Activated T-cell treated with anti-CD3 and anti-CD28 coated beads for 48 hours (primary cell): ENCODE results near the gene NIFK.
"Not testable (repeated sequence)": the region's sequence is repeated elsewhere in the genome, so short reads cannot be mapped to it uniquely, and the experiment has no call there.

Experiments used
- DNase-seq: peaks from one replicate; pipeline ENCODE4 v3.0.0-alpha.2; 2020; ENCODE audit warnings: low read depth

NIFK gene

DNA sequence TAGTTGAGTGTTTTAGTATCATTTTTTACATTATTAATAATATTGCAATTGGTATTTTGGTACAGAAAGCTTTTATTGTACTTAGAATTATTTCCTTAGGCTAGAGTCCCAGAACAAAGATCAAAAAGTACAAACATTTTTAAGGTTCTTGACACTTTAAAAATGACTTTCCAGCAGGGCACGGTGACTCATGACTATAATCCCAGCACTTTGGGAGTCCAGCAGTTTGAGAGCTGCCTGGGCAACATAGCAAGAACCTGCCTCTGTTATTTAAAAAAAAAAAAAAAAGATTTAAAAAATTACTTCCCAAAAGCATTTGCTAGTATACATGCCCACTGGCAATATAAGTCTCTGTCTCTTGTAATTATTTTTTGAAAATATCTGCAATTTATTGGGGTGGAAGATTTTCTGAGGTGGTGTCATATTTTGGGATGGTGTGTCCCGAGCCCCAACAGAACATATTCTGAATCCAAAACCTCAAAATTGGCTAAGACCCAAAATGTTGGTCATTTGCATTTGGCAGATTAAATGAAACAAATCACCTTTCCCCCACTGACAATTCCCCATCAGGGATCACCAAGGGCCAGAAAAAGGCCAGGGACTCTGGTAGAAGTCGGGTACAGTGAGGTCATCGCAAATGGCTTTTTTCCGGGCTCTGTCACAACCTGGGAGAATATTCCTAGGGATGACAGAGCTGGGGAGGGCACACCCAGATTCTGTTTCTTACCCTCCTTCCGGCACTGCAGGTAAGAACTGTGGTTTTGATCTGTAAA, 42.1 kb downstream of the NIFK start:
- DNase-seq: no peak

DNA sequence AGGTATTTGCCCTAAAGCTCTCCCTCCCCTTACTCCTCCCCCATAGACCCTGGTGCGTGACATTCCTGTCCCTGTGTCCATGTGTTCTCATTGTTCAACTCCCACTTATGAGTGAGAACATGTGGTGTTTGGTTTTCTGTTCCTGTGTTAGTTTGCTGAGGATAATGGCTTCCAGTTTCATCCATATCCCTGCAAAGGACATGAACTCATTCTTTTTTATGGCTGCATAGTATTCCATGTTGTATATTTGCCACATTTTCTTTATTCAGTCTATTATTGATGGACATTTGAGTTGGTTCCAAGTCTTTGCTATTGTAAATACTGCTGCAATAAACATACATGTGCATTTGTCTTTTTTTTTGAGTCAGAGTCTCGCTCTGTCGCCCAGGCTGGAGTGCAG, 46.1 kb downstream of the NIFK start:
- DNase-seq: not testable (repeated sequence)

DNA sequence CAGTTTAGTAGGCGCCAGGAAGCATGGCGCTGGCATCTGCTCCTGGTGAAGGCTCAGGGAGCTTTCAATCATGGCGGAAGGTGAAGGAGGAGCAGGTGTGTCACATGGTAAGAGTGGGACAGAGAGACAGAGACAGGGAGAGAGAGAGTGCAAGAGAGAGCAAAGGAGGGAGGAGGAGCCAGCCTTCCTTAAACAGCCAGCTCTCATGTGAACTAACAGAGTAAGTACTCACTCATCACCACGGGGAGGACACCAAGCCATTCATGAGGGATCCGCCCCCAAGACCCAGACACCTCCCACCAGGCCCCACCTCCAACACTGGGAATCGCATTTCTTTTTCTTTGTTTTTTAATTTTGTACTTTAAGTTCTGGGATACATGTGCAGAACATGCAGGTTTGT, 46.6 kb downstream of the NIFK start:
- no peak for DNase-seq

DNA sequence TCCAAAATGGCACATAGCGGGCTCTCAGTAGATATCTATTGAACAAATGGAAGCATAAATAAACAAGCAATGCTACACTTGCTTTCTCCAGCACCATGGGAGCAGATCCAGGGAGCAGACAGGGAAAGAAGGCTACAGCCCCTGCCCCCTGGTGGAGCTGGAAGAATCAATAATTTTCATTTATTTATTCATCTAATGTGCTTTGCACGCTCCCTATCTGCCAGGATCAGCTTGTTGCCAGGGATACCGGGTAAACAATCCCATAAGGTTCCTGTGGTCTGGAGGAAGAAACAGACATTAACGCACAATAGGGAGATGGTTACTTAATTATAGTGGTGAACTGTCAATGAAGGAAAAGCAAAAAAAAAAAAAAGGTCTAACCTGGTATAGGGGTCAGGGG, 47.3 kb downstream of the NIFK start:
- DNase-seq: no peak

DNA sequence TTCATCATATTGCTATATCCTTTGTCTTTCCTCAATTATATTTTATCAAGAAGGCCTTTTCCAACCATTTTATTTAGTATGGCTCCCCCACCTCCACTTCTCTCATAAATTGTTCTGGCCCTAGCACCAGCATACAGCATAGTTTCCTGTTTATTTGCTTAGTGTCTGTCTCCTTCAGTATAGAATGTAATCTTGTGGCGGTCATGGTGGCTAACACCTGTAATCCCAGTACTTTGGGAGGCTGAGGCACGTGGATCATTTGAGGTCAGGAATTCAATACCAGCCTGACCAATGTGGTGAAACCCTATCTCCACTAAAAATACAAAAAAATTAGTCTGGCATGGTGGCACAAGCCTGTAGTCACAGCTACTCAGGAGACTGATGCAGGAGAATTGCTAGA, 47.9 kb downstream of the NIFK start:
- DNase-seq: no peak

DNA sequence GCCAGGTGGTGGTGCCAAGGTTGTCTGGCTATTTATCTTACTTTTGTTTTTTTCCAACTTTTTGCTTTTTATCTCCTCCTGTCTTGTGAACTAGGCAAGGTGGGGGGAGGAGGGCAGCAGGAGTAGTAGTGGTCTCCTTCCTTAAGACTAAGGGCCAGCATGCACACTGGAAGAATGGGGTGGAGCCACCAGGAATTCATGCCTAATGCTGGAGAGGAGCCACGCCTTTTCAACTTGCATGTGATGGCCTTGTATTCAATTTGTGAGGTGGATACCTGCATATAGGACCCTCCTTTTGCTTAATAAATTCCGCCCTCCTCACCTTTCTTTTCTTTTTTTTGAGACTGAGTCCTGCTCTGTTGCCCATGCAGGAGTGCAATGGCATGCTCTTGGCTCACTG, 49.8 kb downstream of the NIFK start:
- DNase-seq: no peak

DNA sequence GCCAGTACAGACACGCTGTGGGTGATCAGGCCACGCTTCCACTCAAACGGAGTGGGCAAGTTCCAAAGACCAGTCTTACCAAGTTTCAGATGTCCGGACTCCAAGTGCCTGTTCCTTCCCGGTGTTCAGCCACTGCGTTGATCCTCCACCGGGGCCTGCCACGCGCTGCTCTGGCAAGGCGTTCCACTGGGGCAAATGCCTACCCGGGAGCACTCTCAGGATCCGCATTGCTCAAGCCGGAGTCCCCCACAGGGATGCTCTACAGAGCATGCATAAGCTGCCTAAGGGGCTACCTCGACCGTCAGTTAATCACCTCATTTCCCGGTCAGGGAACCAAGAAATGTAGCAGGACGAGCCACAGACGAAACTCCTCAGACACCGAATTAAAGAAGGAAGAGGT, 50.5 kb downstream of the NIFK start:
- no peak for DNase-seq

DNA sequence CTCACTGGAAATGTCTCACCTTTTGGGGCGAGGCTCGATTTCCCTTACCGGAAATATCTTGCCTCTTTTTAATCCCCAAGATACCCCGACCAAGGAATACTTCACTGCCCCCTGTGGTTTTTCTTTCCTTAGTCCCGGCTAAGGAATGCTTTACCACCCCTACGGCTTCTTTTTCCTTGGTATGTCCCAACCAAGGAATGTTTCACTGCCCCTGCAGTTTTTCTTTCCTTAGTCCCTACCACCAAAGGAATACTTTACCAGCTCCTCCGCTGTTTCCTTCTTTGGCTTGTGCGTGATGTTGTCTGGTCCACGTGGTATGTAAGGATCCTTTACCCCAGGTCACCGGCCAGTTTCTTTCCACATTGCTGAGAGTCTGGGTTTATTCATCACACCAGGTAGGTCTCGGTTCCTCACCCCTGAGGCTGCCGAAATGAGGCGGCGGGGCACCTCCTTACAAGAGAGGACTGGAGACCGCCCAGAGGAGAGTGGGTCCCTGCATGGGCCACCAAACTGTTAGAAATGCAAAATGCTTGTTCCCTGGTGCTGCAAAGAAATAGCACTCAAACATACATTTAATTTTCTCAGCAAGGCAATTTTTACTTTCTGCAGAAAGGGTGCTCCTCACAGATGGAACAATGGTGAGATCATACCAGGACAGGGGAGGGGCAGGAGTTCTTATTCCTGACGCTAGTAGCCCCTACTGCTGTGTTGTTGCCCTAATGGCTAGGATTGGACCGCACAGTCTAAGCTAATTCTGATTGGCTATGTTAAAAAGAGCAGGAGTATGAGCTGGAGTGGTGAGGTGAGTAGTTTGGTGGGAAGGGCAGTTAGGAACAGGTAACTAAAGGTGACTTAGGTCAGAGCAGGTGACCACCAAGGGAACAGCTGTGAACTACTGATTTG, 54.0 kb downstream of the NIFK start:
- DNase-seq: no peak

DNA sequence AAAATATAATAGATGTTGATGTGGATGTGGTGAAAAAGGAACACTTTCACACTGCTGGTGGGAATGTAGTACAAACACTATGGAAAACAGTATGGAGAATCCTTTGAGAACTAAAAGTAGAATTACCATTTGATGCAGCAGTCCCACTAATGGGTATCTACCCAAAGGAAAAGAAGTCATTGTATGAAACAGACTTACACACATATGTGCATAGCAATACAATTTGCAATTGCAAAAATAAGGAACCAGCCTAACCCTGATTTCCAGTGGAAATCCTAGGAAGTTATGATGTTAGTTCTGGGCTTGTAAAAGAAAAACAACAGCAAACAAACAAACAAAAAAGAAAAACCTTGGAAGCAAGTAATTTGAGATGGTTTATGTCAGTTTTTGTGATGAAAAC, 58.8 kb downstream of the NIFK start:
- DNase-seq: no peak
